Measurements from ENCODE around the gene EMP3. TPM values are rescaled to one million over a fixed set of nuclear protein-coding genes. Genes with fewer than 3 reads are reported as not detected.

Gene EMP3
- total and polyA plus RNA-seq, 7 donors = 8.9 to 15.2 (median 13.7) TPM

GRCh38 chr19:48348737-48349136 lies 23.4 kb downstream of the EMP3 start:
- H3K9me3 ChIP-seq = no peaks in the 10 kb centered on the region
- H3K4me1 ChIP-seq = peaks cover 7% of the 10 kb centered on the region
- ATAC-seq (peak in 1 of 4 donors; percentile 33), DNase-seq (no peak)
- no peaks in the 10 kb centered on the region for H3K27me3 ChIP-seq (ENCODE audit: insufficient read depth in 3 of 3, low read length in 2 of 3)
- intact Hi-C loops (cut with DNase I) = no loop called here
- no peaks in the 10 kb centered on the region for H3K36me3 ChIP-seq (ENCODE audit: insufficient read depth in 1 of 2, low read depth in 1 of 2)
- H3K27ac ChIP-seq = no peak overlapping the region
- no peak for TF ChIP-seq CTCF (IDR thresholded peaks at IDR 0.05)
- 88 to 93% (median 89%) methylated on average over 7 of the region's 7 CpGs for WGBS, 3 donors
- H3K4me3 ChIP-seq = no peak overlapping the region

DNA sequence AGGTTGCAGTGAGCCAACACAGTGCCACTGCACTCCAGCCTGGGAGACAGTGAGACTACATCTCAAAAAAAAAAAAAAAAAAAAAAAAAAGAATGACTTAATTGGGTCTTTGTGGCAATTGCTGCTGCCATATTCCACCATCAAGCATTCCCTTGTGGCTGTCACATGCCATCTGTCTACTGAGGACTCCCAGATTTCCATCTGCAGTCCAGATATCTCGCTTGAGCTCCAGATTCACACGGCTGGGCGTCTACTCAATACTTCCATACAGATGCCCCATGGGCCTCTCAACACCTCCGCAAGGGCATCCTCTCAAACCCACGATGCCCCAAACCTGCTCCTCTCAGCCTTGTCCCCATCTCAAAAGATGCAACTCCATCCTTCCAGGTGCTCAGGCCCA lies 25.5 kb downstream of the EMP3 start:
- intact Hi-C loops (cut with DNase I) = no loop called here
- peaks cover 7% of the 10 kb centered on the region for H3K4me1 ChIP-seq
- H3K9me3 ChIP-seq = no peaks in the 10 kb centered on the region
- DNase-seq (no peak), ATAC-seq (peak in 1 of 4 donors; percentile 4)
- WGBS, 3 donors = 92 to 95% (median 92%) methylated on average over 5 of the region's 5 CpGs
- TF ChIP-seq CTCF (IDR thresholded peaks at IDR 0.05) = no peak
- H3K36me3 ChIP-seq (ENCODE audit: insufficient read depth in 1 of 2, low read depth in 1 of 2) = peaks cover 0 to under 1% of the 10 kb centered on the region in 2 donors
- H3K4me3 ChIP-seq = no peak overlapping the region
- H3K27me3 ChIP-seq (ENCODE audit: insufficient read depth in 3 of 3, low read length in 2 of 3) = no peaks in the 10 kb centered on the region
- no peak overlapping the region for H3K27ac ChIP-seq

- H3K27ac ChIP-seq = no peak overlapping the region
- peak; percentile 58 for TF ChIP-seq CTCF (IDR thresholded peaks at IDR 0.05)
- peaks cover 7% of the 10 kb centered on the region for H3K4me1 ChIP-seq
- peak in 3 of 4 donors; percentile 63 to 74 (median 70) for ATAC-seq
- H3K4me3 ChIP-seq = no peak overlapping the region
- H3K27me3 ChIP-seq (ENCODE audit: insufficient read depth in 3 of 3, low read length in 2 of 3) = no peaks in the 10 kb centered on the region
- peaks cover 0 to 3% of the 10 kb centered on the region in 2 donors for H3K36me3 ChIP-seq (ENCODE audit: insufficient read depth in 1 of 2, low read depth in 1 of 2)
- WGBS, 3 donors = 55 to 67% (median 59%) methylated on average over 8 of the region's 8 CpGs
- intact Hi-C loops (cut with DNase I) = no loop called here
- peak; percentile 68 to 84 for DNase-seq
- no peaks in the 10 kb centered on the region for H3K9me3 ChIP-seq
Observed at GRCh38 chr19:48351341-48351752, 26.0 kb downstream of the EMP3 start.

DNA sequence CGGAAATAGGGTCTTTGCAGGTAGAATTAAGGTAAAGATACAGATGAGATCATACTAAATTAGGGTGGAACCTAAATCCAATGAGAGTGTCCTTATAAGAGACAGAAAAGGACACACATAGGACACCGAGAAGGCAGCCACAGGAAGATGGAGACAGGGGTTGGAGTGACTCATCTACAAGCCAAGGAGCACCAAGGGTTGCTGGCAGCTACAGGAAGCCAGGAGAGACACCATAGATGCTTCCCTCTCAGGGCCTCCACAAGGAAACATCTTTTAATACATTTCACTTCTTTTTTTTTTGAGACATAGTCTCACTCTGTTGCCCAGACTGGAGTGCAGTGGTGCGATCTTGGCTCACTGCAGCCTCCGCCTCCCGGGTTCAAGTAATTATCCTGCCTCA lies 28.3 kb downstream of the EMP3 start:
- Histone ChIP-seq H3K36me3 (ENCODE audit: insufficient read depth in 1 of 2, low read depth in 1 of 2) (peaks cover 0 to 3% of the 10 kb centered on the region in 2 donors), H3K27me3 (ENCODE audit: insufficient read depth in 3 of 3, low read length in 2 of 3) (no peaks in the 10 kb centered on the region), H3K4me1 (no peaks in the 10 kb centered on the region), H3K27ac (no peak overlapping the region), H3K4me3 (no peak overlapping the region), H3K9me3 (no peaks in the 10 kb centered on the region)
- DNase-seq (no peak), ATAC-seq (no peak)
- 86 to 93% (median 90%) methylated on average over 5 of the region's 5 CpGs for WGBS, 3 donors
- no peak for TF ChIP-seq CTCF (IDR thresholded peaks at IDR 0.05)
- intact Hi-C loops (cut with DNase I) = no loop called here

GRCh38 chr19:48354332-48354992 lies 29.1 kb downstream of the EMP3 start:
- peaks cover 0 to 3% of the 10 kb centered on the region in 2 donors for H3K36me3 ChIP-seq (ENCODE audit: insufficient read depth in 1 of 2, low read depth in 1 of 2)
- H3K27me3 ChIP-seq (ENCODE audit: insufficient read depth in 3 of 3, low read length in 2 of 3) = no peaks in the 10 kb centered on the region
- intact Hi-C loops (cut with DNase I) = no loop called here
- H3K27ac ChIP-seq = no peak overlapping the region
- no peak overlapping the region for H3K4me3 ChIP-seq
- H3K9me3 ChIP-seq = no peaks in the 10 kb centered on the region
- DNase-seq (no peak), ATAC-seq (no peak)
- WGBS, 3 donors = 90% methylated on average over 15 of the region's 15 CpGs
- TF ChIP-seq CTCF (IDR thresholded peaks at IDR 0.05) = no peak
- no peaks in the 10 kb centered on the region for H3K4me1 ChIP-seq

Measured in psoas muscle (tissue), 8 donors.